GM12878 (cell line): Measurements from ENCODE around the gene RBM42. TPM values are rescaled to one million over a fixed set of nuclear protein-coding genes. Genes with fewer than 3 reads are reported as not detected.

Experiments
- ATAC-seq: fragments of 200-7000 bp; cut with Tn5 transposase; 3 replicates; pipeline ENCODE4 v1.9.1; 2020; ENCODE audit warnings: mild to moderate bottlenecking, moderate library complexity
- BruUV-seq: library from RNA; stranded (reverse); fragments of 400-500 nt; replicated peaks from 2 replicates; lab custom pipeline; 2021; lab: Mats Ljungman, UMichigan
- CTCF ChIA-PET: fragments of 300-600 bp; sonication (Branson Sonifier 250); formaldehyde crosslinking; extraction: SDS; loops from one replicate; lab custom pipeline; 2021; ENCODE audit warnings: inconsistent platforms; lab: Yijun Ruan, JAX
- POLR2A ChIA-PET: fragments of 350-600 bp; formaldehyde crosslinking; extraction: SDS; loops from one replicate; lab custom pipeline; 2021; ENCODE audit warnings: inconsistent platforms; lab: Charles Lee
- RAD21 ChIA-PET: fragments of 300-600 bp; sonication (Branson Sonifier 250); formaldehyde crosslinking; loops from one replicate; lab custom pipeline; 2023; ENCODE audit warnings: antibody characterized with exemption; ENCODE audit not compliant: unreplicated experiment; lab: Charles Lee
- SMC1A ChIA-PET: fragments of 300-600 bp; sonication (Branson Sonifier 250); formaldehyde crosslinking; loops from one replicate; lab custom pipeline; 2023; ENCODE audit not compliant: unreplicated experiment, uncharacterized antibody; lab: Charles Lee
- DNase-seq: peaks from one replicate; pipeline ENCODE4 v3.0.0-alpha.2; 2011; ENCODE audit warnings: low read depth, low spot score
- FAIRE-seq: peaks from 3 replicates; lab custom pipeline; 2011; peaks lifted over from hg19 to GRCh38; lab: Jason Lieb, UNC
- H2AFZ ChIP-seq: 2 replicates; pipeline ENCODE4 v1.6.0; 2011; ENCODE audit warnings: low read depth, low read length, control low read depth; ENCODE audit not compliant: control insufficient read depth
- H3K27ac ChIP-seq: 2 replicates; pipeline ENCODE4 v1.5.1; 2011; ENCODE audit warnings: control low read depth; ENCODE audit not compliant: control insufficient read depth, insufficient read depth
- H3K27me3 ChIP-seq, 2 experiments: replicated peaks in 1 of 2; 2 replicates each; pipeline versions ENCODE4 v1.6.0 to v1.6.1; 2011; ENCODE audit warnings: low read length in 1 of 2; ENCODE audit not compliant: control insufficient read depth in 2 of 2, insufficient read depth in 2 of 2
- H3K36me3 ChIP-seq, 2 experiments: 2 replicates each; pipeline ENCODE4 v1.5.1; 2011; ENCODE audit warnings: low read length in 1 of 2; ENCODE audit not compliant: control insufficient read depth in 2 of 2, insufficient read depth in 2 of 2
- H3K4me1 ChIP-seq: 2 replicates; pipeline ENCODE4 v1.6.1; 2011; ENCODE audit warnings: mild to moderate bottlenecking, low read length, moderate library complexity, mixed read lengths; ENCODE audit not compliant: control insufficient read depth, insufficient read depth
- H3K4me2 ChIP-seq: 2 replicates; pipeline ENCODE4 v1.6.0; 2011; ENCODE audit warnings: control low read depth; ENCODE audit not compliant: control insufficient read depth, insufficient read depth
- H3K4me3 ChIP-seq: fragments of 200-600 bp; sonication (generic); 2 replicates; pipeline ENCODE4 v1.5.1; 2016
- H3K79me2 ChIP-seq: 2 replicates; pipeline ENCODE4 v1.6.0; 2011; ENCODE audit warnings: low read length; ENCODE audit not compliant: control insufficient read depth, insufficient read depth
- H3K9ac ChIP-seq: 2 replicates; pipeline ENCODE4 v1.8.0; 2011; ENCODE audit warnings: low read length, control low read depth, mixed read lengths; ENCODE audit not compliant: control insufficient read depth, insufficient read depth
- H3K9me3 ChIP-seq: replicated peaks from 3 replicates; pipeline ENCODE4 v1.5.1; 2011; ENCODE audit warnings: mild to moderate bottlenecking, low read length; ENCODE audit not compliant: control insufficient read depth, insufficient read depth
- H4K20me1 ChIP-seq: 2 replicates; pipeline ENCODE4 v1.6.0; 2011; ENCODE audit not compliant: control insufficient read depth, insufficient read depth
- GABPA ChIP-seq: IDR thresholded peaks from 2 replicates; pipeline ENCODE4 v1.6.1; 2014; ENCODE audit warnings: antibody characterized with exemption, low read depth, mild to moderate bottlenecking, inconsistent platforms
- RAD51 ChIP-seq: fragments of 450-650 bp; IDR thresholded peaks from 2 replicates; pipeline ENCODE4 v1.6.1; 2016; ENCODE audit warnings: moderate library complexity, mild to moderate bottlenecking, inconsistent platforms
- SP1 ChIP-seq: IDR thresholded peaks from one replicate; pipeline ENCODE4 v1.6.1; 2011; ENCODE audit warnings: low read depth, low read length
- ZNF274 ChIP-seq: IDR thresholded peaks from one replicate; pipeline ENCODE4 v1.8.0; 2011; ENCODE audit not compliant: insufficient read length, insufficient read depth
- WGBS: methylation state at CpG from one replicate; pipeline ENCODE4 v1.1.6; 2016; ENCODE audit warnings: low lambda C conversion rate; ENCODE audit not compliant: insufficient replicate concordance, insufficient coverage; ENCODE audit errors: missing lambda C conversion rate; 5-methylcytosine and 5-hydroxymethylcytosine counted together
- in situ Hi-C: fragments of 300-500 bp; cut with MboI; formaldehyde crosslinking; loops from 9 replicates; pipeline ENCODE4 v1.14.3; 2018; ENCODE audit warnings: mixed read lengths
- intact Hi-C: fragments of 100-400 bp; cut with micrococcal nuclease; formaldehyde crosslinking; loops from one replicate; pipeline ENCODE4 v1.14.2; 2022; ENCODE audit not compliant: unreplicated experiment
- polyA plus RNA-seq, 11 experiments: library from polyadenylated mRNA; depleted of rRNA in 4 of 11; unstranded in 6 of 11; stranded (reverse) in 5 of 11; fragments of >200 nt; fragmentation: Nextera tagmentation in 4 of 11; fragmentation: Illumina TruSeq in 1 of 11; extraction: Ambion mirVana in 4 of 11; extraction: Trizol in 1 of 11; gene quantifications; 1 replicate in 1 of 11; 2 replicates in 10 of 11; pipeline versions ENCODE4 v1.2.1 to v1.2.3, GENCODE V29; 2011 to 2016; ENCODE audit warnings: inconsistent platforms in 2 of 11, missing spikeins in 2 of 11, low read depth in 1 of 11
- total RNA-seq, 4 experiments: library from RNA; depleted of rRNA in 3 of 4; stranded (reverse); fragments of >200 nt in 3 of 4; fragmentation: Illumina TruSeq in 1 of 4; extraction: Trizol in 1 of 4; gene quantifications; 2 replicates each; pipeline versions ENCODE4 v1.2.1 to v1.2.3, GENCODE V29; 2013 to 2021
- TF ChIP-seq, protein P1 (sequence below): IDR thresholded peaks from 2 replicates; pipeline ENCODE4 v1.6.1; 2011; ENCODE audit warnings: borderline replicate concordance, low read depth, mild to moderate bottlenecking, moderate library complexity, mixed read lengths, low read length; ENCODE audit not compliant: insufficient read depth; ENCODE audit errors: extremely low read length
- TF ChIP-seq, protein P2 (sequence below): fragments of 450-650 bp; IDR thresholded peaks from 2 replicates; pipeline ENCODE4 v1.6.1; 2016; ENCODE audit warnings: mild to moderate bottlenecking, moderate library complexity, borderline replicate concordance

Gene RBM42
- total and polyA plus RNA-seq, 10 of the 15 experiments (the other 5 are each of a cell fraction or from before 2014, with no cell fraction given): 4.2 to 117 (median 48.5) TPM

DNA sequence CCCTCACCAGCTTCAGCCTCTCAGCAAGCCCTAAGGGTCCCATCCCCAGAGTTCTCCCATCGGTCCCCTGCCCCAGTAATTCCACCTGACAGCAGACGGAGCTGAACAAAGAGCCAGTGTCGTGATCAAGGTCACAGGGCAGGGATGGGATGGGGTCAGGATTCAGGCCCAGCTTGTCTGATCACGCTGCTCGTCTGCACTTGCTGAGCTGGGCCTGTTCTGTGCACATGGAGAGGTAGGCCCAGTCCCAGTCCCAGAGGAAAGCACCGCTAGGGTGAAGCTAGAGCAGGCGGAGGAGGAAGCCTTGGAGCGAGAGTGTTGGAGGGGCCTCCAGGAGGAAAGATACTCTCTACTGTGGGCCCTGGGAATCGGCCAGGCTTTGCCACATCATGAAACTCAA lies 7.1 kb upstream of the RBM42 start:
- no peaks in the 10 kb centered on the region for H3K4me1 ChIP-seq
- H3K27me3 ChIP-seq: no peaks in the 10 kb centered on the region
- intact Hi-C loops: no loop called here
- no peak overlapping the region for H3K4me2 ChIP-seq
- WGBS: 96% methylated on average over 9 of the region's 9 CpGs
- no peak overlapping the region for H3K9ac ChIP-seq
- no peak overlapping the region for H3K27ac ChIP-seq
- RAD21 ChIA-PET: no interaction called here
- FAIRE-seq: no peak
- TF ChIP-seq SP1 (no peak), ZNF274 (no peak), RAD51 (no peak), GABPA (no peak)
- TF ChIP-seq, protein P1, sequence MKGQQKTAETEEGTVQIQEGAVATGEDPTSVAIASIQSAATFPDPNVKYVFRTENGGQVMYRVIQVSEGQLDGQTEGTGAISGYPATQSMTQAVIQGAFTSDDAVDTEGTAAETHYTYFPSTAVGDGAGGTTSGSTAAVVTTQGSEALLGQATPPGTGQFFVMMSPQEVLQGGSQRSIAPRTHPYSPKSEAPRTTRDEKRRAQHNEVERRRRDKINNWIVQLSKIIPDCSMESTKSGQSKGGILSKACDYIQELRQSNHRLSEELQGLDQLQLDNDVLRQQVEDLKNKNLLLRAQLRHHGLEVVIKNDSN: no peak
- TF ChIP-seq, protein P2, sequence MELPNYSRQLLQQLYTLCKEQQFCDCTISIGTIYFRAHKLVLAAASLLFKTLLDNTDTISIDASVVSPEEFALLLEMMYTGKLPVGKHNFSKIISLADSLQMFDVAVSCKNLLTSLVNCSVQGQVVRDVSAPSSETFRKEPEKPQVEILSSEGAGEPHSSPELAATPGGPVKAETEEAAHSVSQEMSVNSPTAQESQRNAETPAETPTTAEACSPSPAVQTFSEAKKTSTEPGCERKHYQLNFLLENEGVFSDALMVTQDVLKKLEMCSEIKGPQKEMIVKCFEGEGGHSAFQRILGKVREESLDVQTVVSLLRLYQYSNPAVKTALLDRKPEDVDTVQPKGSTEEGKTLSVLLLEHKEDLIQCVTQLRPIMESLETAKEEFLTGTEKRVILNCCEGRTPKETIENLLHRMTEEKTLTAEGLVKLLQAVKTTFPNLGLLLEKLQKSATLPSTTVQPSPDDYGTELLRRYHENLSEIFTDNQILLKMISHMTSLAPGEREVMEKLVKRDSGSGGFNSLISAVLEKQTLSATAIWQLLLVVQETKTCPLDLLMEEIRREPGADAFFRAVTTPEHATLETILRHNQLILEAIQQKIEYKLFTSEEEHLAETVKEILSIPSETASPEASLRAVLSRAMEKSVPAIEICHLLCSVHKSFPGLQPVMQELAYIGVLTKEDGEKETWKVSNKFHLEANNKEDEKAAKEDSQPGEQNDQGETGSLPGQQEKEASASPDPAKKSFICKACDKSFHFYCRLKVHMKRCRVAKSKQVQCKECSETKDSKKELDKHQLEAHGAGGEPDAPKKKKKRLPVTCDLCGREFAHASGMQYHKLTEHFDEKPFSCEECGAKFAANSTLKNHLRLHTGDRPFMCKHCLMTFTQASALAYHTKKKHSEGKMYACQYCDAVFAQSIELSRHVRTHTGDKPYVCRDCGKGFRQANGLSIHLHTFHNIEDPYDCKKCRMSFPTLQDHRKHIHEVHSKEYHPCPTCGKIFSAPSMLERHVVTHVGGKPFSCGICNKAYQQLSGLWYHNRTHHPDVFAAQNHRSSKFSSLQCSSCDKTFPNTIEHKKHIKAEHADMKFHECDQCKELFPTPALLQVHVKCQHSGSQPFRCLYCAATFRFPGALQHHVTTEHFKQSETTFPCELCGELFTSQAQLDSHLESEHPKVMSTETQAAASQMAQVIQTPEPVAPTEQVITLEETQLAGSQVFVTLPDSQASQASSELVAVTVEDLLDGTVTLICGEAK: no peak
- TF ChIP-seq, all 136 proteins: peak for 0
- Histone ChIP-seq H3K79me2 (no peaks in the 10 kb centered on the region), H2AFZ (no peak overlapping the region), H3K9me3 (no peaks in the 10 kb centered on the region), H4K20me1 (no peaks in the 10 kb centered on the region), H3K4me3 (no peak overlapping the region), H3K36me3 (no peaks in the 10 kb centered on the region; a peak in 1 of 4 replicates)
- ChIA-PET SMC1A (no interaction called here), CTCF (no interaction called here), POLR2A (interaction anchor here (0.9 kb wide), 1 partner anchor 21 kb away, joined by 3 read pairs; no protein-coding TSS in a partner anchor)
- in situ Hi-C loops: no loop called here
- DNase-seq (no peak), ATAC-seq (no peak)
- no TSS peak for BruUV-seq
